Stimulated activated CD8-positive, alpha-beta memory T cell treated with anti-CD3 and anti-CD28 coated beads, Interleukin-2, amount 100 ng/mL, for 1 hour (primary cell): ENCODE results near the gene CBY3.
A peak's percentile ranks its signal among the peaks of the same experiment; 100 is the strongest.
"Not testable (repeated sequence)": the region's sequence is repeated elsewhere in the genome, so short reads cannot be mapped to it uniquely, and the experiment has no call there.

Experiments
- DNase-seq, 2 donors: peaks; one replicate each; pipeline ENCODE4 v3.0.0-alpha.2; 2020; ENCODE audit warnings: low read depth in 2 of 2

Gene CBY3

DNA sequence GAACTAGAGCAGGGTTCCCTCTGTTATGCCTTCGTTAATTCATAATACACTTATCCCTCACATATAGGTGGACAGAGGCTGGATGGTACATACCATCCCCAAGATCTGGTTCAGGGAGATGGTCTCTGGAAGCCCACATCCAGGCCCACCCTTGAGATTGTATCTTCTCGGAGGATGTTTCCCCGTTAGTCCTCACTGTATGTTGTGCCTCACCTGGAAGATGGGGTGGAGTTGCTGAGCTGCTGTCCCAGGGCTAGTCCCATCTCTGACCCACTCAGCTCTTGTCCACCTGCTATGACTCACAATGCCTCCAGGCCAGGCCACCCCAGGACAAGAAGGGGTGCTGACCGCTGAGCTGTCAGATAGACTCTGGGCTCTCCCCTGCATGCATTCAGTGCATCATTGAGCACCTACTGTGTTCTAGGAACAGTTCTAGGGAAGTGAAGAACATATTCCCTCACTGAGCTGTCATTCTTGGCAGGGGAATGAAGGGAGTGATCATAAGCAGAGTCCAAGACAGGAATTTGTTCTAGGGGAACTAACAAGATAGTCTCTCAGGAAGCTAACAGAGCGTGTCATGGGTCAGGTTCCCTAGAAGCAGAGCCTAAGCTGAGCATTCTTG lies at the start of gene CBY3:
Gene CBY3, minus strand, starts transcription at position 255 of the 622 bp plus-strand sequence. Its CDS starts 116 bp downstream, at position 139.
- DNase-seq = no peak

DNA sequence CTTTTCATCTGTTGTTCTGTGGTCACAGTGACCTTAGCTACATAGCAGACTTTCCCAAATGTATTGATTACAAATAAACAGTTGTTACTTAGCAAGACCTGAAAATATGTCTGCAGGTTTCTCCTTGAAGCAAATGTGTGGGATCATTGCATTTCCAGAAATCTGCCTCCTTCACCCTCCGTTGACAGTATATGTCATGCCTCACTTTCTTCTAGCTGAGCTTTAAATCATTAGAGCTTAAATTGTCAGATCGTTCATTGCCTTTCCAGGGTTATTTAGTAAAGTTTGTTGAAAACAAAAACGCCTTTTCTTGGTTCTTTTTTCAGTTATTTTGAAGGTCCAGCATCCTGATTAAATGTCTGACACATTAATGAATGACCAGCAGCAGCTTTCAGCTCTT lies 49.5 kb upstream of the CBY3 start:
- DNase-seq = no peak

DNA sequence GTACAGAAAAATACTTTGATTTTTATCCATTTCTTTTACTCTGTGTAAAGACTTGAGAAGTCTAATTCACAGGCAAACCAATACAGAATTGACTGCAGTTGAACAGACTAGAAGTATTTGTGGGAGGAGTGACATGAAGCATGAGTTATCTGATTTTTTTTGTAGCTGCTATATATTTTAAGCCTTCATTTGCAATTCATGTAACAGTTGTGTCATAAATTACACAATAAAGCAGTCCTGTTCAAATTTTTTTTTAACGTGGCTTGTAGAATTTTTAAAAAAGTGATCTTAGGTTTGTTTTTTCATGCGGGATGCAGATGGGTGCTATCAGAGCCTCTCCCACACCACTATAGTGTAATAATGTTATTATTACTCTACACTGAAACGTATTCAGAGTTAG lies 48.9 kb upstream of the CBY3 start:
- DNase-seq = no peak

DNA sequence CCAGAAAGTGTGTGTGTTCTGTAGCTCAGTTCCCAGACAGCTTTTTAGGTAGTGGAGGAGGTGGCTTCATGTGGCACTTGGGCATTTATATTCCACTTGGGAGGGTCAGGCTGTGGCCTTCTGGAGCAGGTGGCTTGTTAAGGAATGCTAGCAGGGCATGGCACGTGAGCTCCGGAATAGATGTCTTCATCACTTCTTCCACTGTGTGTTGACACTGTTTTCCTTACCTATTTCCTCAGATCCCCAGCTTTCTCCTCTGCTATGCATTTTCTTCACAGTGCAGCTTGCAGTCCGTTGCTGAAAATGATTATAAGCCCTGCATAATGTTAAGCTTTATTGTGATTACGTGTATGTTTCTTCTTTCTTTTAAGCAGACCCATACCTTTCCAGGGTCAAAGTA lies 48.5 kb upstream of the CBY3 start:
- DNase-seq = no peak

DNA sequence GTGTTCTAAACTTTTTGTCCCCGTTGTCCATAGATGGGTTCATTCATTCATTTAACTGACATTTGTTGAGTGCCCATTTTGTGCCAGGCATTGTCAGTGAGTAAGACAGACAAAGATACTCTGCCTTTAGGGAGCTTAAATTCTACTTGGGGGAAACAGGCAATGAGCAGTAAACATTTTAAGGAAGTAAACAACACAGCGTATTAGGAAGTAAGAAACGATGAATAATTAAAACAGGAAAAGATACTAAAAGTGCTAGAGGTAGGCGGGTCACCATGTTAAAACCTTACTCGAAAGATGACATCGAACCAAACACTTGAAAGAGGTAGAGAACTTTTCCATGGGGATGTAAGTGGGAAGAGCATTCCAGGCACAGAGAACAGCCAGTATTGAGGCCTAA lies 46.3 kb upstream of the CBY3 start:
- no peak for DNase-seq

DNA sequence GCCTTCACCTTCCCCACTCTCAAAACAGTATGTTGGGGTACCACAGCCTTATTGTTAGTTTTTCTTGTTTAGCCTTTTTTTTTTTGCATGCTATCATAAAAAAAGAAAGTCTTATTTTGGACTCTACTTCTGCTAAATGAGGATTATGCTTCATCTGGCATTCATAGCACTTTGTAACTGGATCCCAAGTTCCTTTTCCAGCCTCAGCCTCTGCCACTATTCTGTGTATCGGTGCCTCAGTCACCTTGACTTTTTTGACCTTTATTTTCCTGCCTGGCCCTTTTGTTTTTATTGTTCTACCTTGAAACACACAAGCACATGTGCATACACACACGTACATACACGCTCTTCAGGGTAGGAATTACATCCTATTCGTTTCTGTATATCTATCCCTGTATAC lies 43.3 kb upstream of the CBY3 start:
- no peak for DNase-seq

DNA sequence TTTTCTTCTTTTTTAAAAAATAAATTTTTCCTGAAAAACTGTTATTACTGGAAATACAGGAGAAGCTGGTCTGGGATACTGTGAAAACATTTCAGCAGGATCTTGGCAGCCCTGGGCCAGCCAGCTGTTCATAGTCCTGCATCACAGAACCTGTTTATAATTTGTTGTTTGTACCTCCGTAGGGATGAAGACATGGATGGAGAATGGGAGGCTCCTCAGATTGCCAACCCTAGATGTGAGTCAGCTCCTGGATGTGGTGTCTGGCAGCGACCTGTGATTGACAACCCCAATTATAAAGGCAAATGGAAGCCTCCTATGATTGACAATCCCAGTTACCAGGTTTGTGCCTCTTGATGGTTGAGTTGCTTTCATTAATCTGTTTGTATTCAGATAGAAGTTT lies 39.4 kb upstream of the CBY3 start:
- DNase-seq = no peak

DNA sequence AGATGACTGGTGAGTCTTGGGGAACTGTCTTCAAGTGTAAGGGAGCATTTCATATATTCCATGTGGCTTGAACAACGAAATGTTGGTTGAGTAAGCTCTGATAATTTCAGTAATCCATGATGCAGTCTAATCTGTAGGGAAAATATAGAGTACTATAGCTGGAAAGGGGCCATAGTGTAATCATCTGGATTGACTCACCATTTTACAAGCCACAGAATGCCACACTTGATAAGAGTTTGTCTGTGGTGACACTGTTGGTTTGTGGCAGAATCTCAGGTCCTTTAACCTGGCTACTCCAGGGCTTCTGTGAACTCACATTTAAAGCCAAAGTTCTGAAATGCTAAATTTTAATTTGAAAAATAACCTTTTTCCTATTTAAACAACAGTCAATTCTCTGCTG lies 35.5 kb upstream of the CBY3 start:
- no peak for DNase-seq

DNA sequence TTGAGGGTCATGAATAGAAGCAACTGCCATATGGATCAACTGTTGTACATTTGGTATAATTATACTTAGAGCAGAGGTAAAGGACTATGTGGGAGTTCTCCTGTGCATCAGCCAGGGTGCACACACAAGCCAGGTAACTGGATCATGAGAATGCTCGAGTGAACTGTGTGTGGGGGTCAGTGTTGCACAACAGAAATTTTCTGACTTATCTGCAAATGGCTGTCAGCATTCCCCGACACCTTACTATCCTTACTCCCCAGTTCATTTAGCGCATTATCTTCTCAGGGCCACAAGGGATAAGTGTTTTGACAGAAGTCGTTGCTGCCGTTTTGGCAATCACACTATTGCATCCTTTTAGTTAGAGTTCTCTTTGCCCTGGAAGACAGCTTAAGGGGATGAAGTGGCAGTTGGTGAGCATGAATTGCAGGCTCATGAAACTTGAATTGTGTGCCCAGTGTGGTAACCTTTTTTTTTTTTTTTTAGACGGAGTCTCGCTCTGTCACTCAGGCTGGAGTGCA lies 19.6 kb upstream of the CBY3 start:
- DNase-seq = no peak

DNA sequence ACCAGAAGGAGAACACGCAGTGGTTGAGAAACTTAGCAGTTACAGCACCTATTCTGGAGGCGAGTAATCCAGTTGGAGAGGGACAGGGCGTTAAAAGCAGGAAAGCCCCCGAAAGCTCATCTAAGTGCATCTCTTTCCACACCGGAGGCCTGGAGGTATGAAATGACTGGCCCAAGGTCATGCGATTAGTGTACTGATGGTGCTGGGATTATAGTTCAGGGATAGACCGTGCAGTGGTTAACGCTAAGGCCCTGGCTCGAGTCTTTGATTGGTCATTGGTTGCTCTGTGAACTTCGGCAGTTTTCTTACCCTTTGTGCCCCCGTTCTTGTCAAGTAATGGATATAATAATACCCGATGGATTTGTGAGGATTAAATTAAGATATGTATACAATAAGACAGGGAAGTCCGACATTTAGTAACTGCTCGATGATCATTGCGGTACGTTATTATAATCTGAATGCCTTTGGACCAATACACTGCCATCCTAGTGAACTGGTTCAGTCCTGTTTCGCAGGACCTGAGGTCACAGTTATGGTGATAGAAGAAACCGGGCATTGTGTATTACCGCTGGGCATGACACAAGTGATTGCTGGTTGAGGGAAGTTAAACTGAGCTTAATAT lies 18.9 kb upstream of the CBY3 start:
- no peak for DNase-seq

DNA sequence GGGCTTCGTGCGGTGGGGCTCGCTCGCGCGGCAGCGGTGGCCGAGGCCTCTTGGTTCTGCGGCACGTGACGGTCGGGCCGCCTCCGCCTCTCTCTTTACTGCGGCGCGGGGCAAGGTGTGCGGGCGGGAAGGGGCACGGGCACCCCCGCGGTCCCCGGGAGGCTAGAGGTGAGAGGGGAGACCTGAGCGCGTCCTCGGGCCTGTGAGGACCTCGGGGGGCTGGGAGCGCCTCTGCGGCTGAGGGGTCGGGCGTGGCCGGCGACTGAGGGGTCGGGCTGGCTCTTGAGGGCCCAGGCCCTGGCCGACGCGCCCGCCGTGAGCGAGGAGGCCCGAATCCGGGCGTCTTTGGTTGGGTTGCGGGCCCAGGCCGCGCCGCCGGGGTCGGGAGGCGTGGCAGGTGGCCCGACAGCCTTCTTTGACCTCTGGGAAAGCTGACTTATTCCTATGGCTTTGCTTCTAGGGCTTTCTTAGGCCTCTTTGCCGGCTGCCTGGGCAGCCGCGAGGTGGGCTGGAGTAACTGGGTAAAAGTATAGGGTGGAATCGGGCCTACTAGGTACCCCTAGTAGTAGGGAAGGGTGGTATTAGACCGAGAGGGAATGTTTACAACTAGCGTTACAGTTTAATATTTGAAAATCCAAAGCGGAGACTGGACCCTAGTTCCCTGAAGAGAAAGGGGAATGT lies 18.2 kb upstream of the CBY3 start, which contains the start of gene CANX:
Gene CANX, plus strand, starts transcription at position 33 of the 681 bp plus-strand sequence. CDS start 6,715 bp downstream, outside the sequence.
- DNase-seq = no peak

DNA sequence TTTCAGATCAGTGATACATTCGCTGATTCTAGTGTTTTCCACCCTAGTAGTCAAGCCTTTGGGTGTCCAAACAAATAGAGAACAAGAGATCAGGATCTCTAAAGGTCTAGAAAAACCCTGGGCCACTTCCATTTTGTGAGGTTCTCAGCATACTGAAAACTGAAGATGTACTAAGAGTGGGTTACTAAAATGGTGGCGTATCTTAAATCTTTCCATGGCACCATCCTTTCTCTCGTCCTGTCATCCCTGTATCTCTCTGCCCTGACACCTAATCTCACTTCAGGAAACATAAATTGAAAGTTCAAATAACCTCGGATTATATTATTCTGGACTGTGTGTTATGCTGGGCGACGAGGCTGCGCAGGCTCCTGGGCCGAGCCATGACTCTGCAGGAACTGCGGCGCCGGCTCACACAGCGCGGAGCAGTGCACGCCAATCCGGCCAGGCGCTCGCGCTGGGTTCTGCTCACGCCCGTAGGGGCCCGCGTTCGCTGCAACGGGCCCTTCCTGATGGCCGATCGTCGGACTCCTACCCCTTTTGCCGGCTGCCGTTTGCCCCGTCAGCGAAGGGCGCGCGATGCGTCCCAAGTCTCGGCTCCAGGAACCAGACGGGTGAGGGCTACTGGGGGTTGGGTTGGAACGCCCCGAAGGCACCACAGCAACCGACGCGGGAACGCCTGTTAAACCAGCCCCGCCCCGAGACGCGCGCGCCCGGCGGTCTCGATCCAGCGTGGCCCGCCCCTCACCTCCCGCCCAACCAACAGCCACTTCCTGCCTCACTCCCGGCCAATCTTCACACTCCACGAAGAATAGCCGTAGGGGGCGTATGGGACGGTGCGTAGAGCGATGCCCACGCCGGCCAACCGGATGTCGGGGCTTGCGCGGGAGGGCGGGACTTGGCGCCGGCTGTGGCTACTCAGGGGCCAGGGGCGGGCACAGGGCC lies 17.4 kb upstream of the CBY3 start:
- DNase-seq = peak; percentile 96 to 97

DNA sequence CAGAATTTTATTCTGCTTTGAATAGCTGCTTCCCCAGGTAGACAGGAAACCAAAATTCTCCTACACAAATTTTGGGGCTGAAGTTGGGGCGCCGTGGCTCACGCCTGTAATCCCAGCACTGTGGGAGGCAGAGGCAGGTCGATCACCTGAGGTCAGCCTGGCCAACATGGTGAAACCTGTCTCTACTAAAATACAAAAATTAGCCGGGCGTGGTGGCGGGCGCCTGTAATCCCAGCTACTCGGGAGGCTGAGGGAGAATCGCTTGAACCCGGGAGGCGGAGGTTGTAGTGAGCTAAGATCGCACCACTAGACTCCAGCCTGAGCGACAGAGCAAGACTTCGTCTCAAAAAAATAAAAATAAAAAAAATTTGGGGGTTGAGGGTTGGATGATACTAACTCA lies 16.7 kb upstream of the CBY3 start:
- DNase-seq = not testable (repeated sequence)

DNA sequence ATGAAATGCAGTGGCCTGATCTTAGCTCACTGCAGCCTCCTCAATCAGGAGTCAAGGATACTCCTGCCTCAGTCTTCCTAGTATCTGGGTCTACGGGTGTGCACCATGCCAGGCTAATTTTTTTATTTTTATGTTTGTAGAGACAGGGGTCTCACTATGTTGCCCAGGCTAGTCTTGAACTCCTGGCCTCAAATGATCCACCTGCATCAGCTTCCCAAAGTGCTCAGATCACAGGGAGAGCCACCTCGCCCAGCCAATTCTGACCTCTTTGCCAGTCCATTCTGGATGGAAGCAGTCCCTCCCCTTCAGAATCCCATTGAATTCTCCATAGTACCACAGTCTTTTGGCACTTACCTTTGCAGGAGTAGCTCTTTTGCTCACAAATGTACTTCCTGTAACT lies 16.3 kb upstream of the CBY3 start:
- DNase-seq = no peak

DNA sequence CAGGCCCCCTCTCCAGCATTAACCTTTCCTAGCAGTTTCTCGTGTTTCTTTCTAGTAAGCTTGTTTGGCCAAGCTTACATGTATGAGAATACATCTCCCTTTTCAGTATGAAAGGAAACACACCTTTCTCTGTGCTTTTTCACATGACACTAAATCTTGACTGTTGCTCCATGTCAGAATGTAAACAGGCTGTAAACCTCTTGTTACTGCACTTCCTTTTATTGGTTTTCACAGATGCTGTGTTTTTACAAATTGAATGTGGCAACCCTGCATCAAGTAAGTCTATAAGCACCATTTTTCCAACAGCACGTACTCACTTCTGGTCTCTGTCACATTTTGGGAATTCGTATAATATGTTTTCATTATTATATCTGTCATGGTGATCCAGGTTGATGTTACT lies 15.8 kb upstream of the CBY3 start:
- no peak for DNase-seq

DNA sequence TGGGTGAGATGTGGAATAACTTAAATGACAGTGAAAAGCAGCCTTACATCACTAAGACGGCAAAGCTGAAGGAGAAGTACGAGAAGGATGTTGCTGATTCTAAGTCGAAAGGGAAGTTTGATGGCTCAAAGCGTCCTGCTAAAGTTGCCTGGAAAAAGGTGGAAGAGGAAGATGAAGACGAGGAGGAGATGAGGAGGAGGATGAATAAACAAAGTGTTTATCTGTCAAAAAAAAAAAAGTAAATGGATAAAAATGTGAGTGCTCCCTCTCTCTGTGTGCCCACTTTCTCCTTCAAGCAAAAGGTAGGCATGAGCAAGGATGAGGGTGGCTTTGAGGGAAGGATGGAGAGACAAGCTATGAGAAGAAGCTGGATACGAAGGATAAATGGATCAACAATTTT lies 13.7 kb upstream of the CBY3 start:
- DNase-seq = no peak

DNA sequence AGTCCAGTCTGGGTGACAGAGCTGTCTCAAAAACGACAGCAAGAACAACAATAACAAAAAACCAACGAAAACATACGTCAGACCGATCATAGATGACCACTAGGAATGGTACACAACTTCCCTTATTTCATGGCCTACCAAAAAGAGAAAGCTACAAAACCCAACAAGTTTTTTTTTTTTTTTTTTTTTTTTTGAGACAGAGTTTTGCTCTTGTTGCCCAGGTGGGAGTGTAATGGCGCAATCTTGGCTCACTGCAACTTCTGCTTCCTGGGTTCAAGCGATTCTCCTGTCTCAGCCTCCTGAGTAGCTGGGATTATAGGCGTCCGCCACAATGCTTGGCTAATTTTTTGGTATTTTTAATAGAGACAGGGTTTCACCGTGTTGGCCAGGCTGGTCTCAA lies 8.4 kb upstream of the CBY3 start:
- DNase-seq = not testable (repeated sequence)

DNA sequence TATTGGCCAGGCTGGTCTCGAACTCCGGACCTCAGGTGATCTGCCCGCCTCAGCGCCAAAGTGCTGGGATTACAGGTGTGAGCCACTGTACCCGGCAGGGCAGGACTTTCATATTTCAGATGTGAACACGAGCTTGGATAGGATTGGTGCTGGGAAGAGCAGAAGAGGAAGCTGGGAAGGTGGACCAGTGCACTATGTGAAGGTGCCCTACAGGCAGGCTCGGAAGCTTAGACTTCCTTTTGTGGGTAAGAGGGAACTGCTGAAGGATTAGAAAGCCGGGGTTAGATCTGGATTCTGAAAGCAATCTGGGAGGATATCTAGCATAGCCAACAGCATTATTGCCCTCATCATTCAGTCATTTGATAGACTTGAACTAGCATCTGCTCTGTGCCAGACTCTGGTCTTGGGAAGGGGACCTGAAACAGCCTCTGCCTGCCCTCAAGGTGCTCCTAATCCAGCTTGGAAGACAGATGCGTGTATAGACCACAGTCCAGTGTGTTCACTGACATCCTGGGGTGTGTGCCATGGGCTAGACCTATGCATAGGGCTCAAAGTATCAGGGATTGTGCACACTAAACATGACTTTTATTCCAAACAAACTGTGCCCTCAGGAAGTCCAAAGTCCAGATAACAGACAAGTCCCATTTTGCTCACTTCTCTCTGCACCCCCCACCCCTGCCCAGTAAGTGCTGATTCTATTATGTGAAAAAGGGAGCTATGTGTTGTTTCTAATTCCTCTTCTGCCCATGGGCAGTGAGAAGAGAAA lies 637 bp downstream of the CBY3 start:
- DNase-seq = no peak

DNA sequence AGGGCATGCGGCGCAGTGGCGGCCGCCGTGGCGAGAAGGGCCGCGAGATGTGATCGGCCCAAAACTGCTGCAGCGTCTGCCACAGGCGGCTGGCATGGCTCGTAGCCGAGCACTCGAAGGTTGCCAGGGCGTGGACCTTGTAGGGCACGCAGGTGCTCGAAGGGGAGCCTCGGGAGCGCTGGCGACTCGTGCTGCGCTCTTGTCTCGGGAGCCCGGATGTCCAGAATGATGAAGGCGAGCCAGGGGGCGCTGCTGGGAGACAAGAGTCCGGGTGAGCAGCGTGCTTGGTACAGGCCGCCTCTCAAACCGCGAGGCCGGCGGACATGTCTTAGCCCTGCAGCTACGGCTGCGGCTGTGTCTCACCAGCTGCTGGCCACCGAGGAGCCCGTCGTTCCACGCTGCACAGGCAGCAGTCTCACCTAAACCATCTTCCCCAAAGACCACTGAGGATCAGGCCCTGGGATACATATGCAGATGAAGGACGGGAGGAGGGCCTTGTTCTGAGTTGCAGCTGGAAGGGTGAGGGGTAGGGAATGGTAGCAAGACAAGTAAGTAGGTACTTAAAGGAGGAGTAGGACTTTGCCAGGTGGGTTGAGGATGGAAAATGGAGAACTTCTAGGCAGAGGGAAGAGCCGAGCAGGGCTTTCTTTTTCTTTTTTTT lies 1.7 kb downstream of the CBY3 start:
- peak; percentile 37 to 51 for DNase-seq

DNA sequence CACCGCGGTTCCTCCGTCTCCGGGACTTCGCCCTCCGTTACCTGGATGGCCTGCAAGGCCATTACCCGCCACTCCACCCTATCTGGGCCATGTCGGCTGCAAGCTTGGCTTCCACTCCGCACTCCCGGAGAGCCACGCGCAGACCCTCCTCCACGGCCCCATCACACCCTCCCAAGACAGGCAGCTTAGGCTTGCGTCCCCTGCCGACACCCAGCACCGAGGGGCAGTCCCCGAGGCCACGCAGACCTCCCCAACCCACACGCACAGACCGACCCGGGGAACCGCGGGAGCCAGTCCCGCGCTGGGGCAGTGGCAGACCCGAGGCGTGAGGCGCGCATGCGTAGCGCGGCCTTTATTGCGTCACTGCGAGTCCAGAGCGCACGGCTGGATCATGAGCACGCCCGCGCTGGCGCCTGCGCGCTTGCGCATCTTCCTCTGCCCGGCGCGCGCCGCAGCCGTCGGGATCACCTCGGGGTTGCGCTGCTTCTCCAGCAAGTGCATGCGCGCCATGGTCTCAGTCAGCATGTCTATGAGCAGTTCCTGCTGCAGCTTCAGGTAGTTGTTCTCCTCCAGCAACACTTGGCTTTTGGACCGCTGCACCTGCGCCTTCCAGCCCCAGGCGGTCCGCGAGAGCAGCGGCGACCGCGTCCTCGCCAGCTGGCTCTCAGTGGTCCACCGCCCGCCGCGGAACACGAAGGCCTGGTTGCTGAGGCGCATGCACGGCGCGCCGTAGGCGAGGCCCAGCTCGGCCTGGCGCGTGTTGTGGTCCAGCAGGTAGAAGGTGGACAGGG lies 2.4 kb downstream of the CBY3 start:
- DNase-seq = peak; percentile 84 to 86
